SK-N-SH (cell line): ENCODE measurements around the gene BOD1L1.

ENCODE experiments used
- FOXM1 ChIP-seq: IDR thresholded peaks from 2 replicates; pipeline ENCODE4 v1.4.0; 2012; ENCODE audit warnings: low read depth, mild to moderate bottlenecking
- POLR2AphosphoS5 ChIP-seq: IDR thresholded peaks from 2 replicates; pipeline ENCODE4 v1.6.1; 2012; ENCODE audit warnings: low read depth, low read length
- TAF1 ChIP-seq: IDR thresholded peaks from 2 replicates; pipeline ENCODE4 v1.6.1; 2012; ENCODE audit warnings: low read depth, mild to moderate bottlenecking, low read length, moderate library complexity, borderline replicate concordance
- TF ChIP-seq, protein P1 (sequence below): IDR thresholded peaks from 2 replicates; pipeline ENCODE4 v1.6.1; 2012; ENCODE audit warnings: mild to moderate bottlenecking, low read depth, low read length, moderate library complexity
- TF ChIP-seq, protein P2 (sequence below): fragments of 200-600 bp; sonication (generic); IDR thresholded peaks from 2 replicates; pipeline ENCODE4 v1.6.1; 2017; ENCODE audit warnings: antibody characterized with exemption, mild to moderate bottlenecking, moderate library complexity
- TF ChIP-seq, protein P3 (sequence below): IDR thresholded peaks from 2 replicates; pipeline ENCODE4 v1.4.0; 2012; ENCODE audit warnings: low read depth, borderline replicate concordance

DNA sequence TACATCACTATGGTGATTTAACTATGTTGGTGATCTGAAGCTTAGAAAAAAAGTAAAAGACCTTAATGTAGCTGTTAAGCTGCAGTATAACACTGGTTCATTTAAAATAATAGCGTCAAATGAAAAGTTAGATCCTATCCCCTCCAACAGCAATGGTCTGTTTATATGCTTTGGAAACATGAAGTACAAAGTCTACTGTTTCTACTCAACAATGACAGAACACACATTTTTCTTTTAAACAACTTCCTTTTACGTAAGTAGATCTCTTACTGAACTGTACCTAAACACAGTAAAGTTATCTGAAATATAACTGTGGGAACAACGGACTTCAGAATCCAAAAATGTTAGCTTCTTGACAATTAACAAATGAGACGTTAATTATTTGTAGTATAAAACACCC, 35.3 kb downstream of the BOD1L1 start:
- TF ChIP-seq, protein P1, sequence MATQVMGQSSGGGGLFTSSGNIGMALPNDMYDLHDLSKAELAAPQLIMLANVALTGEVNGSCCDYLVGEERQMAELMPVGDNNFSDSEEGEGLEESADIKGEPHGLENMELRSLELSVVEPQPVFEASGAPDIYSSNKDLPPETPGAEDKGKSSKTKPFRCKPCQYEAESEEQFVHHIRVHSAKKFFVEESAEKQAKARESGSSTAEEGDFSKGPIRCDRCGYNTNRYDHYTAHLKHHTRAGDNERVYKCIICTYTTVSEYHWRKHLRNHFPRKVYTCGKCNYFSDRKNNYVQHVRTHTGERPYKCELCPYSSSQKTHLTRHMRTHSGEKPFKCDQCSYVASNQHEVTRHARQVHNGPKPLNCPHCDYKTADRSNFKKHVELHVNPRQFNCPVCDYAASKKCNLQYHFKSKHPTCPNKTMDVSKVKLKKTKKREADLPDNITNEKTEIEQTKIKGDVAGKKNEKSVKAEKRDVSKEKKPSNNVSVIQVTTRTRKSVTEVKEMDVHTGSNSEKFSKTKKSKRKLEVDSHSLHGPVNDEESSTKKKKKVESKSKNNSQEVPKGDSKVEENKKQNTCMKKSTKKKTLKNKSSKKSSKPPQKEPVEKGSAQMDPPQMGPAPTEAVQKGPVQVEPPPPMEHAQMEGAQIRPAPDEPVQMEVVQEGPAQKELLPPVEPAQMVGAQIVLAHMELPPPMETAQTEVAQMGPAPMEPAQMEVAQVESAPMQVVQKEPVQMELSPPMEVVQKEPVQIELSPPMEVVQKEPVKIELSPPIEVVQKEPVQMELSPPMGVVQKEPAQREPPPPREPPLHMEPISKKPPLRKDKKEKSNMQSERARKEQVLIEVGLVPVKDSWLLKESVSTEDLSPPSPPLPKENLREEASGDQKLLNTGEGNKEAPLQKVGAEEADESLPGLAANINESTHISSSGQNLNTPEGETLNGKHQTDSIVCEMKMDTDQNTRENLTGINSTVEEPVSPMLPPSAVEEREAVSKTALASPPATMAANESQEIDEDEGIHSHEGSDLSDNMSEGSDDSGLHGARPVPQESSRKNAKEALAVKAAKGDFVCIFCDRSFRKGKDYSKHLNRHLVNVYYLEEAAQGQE: no peak
- TF ChIP-seq FOXM1 (no peak), POLR2AphosphoS5 (no peak), TAF1 (no peak)
- TF ChIP-seq, protein P2, sequence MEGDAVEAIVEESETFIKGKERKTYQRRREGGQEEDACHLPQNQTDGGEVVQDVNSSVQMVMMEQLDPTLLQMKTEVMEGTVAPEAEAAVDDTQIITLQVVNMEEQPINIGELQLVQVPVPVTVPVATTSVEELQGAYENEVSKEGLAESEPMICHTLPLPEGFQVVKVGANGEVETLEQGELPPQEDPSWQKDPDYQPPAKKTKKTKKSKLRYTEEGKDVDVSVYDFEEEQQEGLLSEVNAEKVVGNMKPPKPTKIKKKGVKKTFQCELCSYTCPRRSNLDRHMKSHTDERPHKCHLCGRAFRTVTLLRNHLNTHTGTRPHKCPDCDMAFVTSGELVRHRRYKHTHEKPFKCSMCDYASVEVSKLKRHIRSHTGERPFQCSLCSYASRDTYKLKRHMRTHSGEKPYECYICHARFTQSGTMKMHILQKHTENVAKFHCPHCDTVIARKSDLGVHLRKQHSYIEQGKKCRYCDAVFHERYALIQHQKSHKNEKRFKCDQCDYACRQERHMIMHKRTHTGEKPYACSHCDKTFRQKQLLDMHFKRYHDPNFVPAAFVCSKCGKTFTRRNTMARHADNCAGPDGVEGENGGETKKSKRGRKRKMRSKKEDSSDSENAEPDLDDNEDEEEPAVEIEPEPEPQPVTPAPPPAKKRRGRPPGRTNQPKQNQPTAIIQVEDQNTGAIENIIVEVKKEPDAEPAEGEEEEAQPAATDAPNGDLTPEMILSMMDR: no peak
- TF ChIP-seq, protein P3, sequence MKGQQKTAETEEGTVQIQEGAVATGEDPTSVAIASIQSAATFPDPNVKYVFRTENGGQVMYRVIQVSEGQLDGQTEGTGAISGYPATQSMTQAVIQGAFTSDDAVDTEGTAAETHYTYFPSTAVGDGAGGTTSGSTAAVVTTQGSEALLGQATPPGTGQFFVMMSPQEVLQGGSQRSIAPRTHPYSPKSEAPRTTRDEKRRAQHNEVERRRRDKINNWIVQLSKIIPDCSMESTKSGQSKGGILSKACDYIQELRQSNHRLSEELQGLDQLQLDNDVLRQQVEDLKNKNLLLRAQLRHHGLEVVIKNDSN: no peak
